Stimulated activated memory B cell treated with anti-CD40 and anti-IgM and Interleukin-4, amounts not matched to agents 10 μg/mL and 1 μg/mL and 100 μg/mL, for 72 hours (primary cell): ENCODE data around the gene FGFR2.

Experiments
- ATAC-seq: fragments of 150-1000 bp; cut with Tn5 transposase; 2 replicates; pipeline ENCODE4 v1.10.0; 2021
- H3K27ac Mint-ChIP-seq: one replicate; pipeline ENCODE4 v1.8.0; 2022; ENCODE audit warnings: mild to moderate bottlenecking, mixed read lengths
- H3K27me3 Mint-ChIP-seq: one replicate; pipeline ENCODE4 v1.8.0; 2022; ENCODE audit warnings: mixed read lengths
- H3K36me3 Mint-ChIP-seq: one replicate; pipeline ENCODE4 v1.8.0; 2022; ENCODE audit warnings: mixed read lengths
- H3K4me1 Mint-ChIP-seq: one replicate; pipeline ENCODE4 v1.8.0; 2022; ENCODE audit warnings: mixed read lengths
- H3K4me3 Mint-ChIP-seq: one replicate; pipeline ENCODE4 v1.8.0; 2022; ENCODE audit warnings: mild to moderate bottlenecking, moderate library complexity, mixed read lengths
- H3K9me3 Mint-ChIP-seq: one replicate; pipeline ENCODE4 v1.8.0; 2022; ENCODE audit warnings: mixed read lengths

The FGFR2 gene

DNA sequence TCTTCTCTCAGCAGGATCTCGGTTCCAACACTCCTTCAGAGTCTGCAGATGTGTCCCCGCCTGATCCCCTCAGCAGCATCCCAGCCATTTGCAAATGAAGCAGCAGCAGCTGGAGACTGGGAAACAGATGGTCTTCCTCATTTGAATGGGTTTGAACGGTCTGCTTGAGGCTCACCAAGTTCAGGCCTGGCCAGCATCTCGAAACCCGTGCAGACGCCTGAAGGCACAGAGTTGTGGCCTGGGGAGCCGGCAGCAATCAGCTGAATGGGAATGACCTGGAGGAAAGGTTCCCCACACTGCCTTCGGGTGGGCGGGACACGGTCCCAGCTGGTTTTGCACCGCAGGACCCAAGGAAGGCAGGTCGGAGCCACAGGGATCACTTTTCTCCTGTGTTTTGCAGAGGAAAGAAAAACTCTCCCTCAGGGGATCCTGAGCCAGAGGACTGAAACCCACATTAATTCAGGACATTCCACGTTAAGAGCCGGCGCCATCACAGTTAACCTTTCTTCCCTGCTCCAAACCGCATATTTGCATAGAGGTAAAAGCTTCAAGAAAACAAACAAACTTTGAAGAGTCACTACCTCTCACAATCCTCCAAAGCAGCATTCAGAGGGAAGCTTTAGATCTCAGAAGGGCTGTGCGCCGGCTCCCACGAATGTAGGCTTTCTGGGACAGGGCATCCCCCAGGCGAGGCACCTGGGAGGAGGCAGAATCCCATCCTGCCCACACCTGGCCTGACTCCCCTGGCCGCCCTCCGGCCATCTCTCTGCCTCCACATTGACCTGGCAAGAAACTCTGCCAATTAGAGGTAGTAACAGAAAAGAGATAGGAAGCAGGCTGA lies 17.7 kb downstream of the FGFR2 start:
- Mint-ChIP-seq H3K27ac (no peak overlapping the region), H3K36me3 (no peaks in the 10 kb centered on the region), H3K4me1 (no peaks in the 10 kb centered on the region), H3K27me3 (no peaks in the 10 kb centered on the region), H3K9me3 (peaks cover 3% of the 10 kb centered on the region), H3K4me3 (no peak overlapping the region)
- no peak for ATAC-seq

DNA sequence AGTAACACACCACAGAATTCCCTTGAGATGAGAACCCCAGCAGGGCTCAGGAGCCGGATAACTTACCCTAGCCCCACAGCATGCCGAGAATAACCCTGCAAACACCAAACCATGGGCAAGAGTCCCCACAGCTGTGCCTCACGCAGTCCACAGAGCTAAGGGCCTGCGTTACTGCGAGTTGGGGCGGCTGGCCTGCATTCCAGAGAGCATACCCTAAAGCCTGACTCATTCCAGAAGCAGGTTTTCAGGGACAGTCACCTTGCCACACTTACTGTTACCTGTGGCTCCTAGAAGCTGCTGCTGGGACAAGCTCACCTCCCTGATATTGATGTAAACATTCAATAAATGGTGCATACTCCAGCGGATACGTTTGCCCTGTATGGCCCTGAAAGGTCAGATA lies 18.6 kb downstream of the FGFR2 start:
- Mint-ChIP-seq H3K4me1 (no peaks in the 10 kb centered on the region), H3K4me3 (no peak overlapping the region), H3K9me3 (peaks cover 3% of the 10 kb centered on the region), H3K36me3 (no peaks in the 10 kb centered on the region), H3K27me3 (no peaks in the 10 kb centered on the region), H3K27ac (no peak overlapping the region)
- no peak for ATAC-seq

DNA sequence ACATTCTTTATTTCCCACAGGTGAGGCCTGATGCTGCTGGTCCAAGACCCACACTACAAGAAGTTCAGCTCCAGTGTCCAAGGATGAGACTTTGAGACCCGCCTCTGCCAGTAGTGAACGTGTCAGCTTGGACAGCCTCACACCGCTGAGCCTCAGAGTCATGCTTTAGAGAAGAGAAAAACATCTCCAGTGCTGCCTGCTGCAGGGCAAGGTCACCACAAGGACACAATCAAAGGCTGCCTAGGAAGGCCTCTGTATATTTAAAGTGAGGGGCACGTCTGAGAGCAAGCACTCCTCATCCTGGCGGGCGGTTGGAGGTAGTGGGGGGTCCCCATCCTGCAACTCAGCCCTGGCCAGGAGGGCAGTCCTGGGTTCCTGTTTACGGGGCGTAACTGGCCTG lies 19.3 kb downstream of the FGFR2 start:
- no peak overlapping the region for H3K27ac Mint-ChIP-seq
- peaks cover 3% of the 10 kb centered on the region for H3K9me3 Mint-ChIP-seq
- H3K4me3 Mint-ChIP-seq, result no peak overlapping the region
- no peaks in the 10 kb centered on the region for H3K36me3 Mint-ChIP-seq
- H3K27me3 Mint-ChIP-seq, result no peaks in the 10 kb centered on the region
- H3K4me1 Mint-ChIP-seq, result no peaks in the 10 kb centered on the region
- ATAC-seq, result no peak

DNA sequence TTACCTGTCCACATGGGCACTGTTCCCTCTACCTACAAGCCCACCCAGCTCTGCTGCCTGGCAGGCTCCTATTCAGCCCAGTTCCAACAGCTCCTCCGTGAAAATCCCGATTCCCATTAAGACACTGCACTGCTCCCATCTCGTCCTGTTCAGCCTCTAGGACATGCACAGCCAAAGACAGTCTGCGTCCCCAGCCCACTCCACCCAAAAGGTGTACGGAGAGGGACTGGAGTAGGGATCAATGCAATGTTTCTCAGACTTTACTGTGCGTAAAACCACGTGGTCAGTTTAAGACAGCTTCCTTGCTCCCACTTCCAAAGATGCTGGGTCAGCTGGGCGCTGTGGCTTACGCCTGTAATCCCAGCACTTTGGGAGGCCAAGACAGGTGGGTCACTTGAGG lies 19.9 kb downstream of the FGFR2 start:
- Mint-ChIP-seq H3K27me3 (no peaks in the 10 kb centered on the region), H3K36me3 (no peaks in the 10 kb centered on the region)
- no peak for ATAC-seq

DNA sequence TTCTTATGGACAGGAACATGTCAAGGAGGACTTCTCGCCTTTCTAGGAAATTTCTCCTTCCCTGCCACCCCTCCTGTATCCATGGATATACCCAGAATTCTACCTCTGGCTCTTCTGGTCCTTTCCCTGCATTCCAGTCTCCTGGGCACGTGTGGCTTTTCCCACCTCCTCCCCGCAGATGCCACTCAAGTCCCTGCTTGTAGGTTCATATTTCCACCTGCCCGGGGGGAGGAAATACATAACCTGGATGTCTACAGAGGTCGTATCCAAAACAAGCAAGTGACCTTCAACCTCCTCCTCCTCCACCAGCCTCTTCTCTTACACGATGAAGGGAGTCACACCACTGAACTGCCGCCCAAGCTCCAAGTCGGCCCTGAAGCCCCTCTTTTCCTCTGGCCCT lies 20.7 kb downstream of the FGFR2 start:
- Mint-ChIP-seq H3K4me1 (no peaks in the 10 kb centered on the region), H3K27me3 (no peaks in the 10 kb centered on the region), H3K27ac (no peak overlapping the region), H3K9me3 (peaks cover 4% of the 10 kb centered on the region), H3K4me3 (no peak overlapping the region), H3K36me3 (no peaks in the 10 kb centered on the region)
- ATAC-seq, result no peak

More for the DNA sequence above, 19.9 kb downstream of the FGFR2 start:
- Mint-ChIP-seq H3K4me3 (no peak overlapping the region), H3K4me1 (no peaks in the 10 kb centered on the region), H3K27ac (no peak overlapping the region), H3K9me3 (peaks cover 5% of the 10 kb centered on the region)

DNA sequence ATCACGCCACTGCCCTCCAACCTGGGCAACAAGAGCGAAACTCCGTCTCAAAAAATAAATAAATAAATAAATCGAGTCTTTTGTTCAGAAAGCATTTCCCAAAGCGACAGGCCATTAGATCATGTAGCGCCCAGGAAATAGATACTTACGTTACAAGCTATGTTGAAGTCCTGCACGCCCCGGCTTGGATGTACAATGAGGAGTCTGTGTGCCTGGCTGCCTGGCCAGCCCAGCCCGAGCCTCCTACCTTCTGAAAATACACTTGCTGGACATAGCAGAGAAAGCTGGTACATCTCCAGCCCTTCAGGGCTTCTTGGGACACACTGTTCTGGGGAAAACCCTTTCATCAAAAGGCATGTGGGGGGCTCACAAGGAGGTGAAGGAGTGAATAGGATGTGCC lies 22.1 kb downstream of the FGFR2 start:
- Mint-ChIP-seq H3K9me3 (peaks cover 4% of the 10 kb centered on the region), H3K36me3 (no peaks in the 10 kb centered on the region), H3K27ac (no peak overlapping the region), H3K27me3 (no peaks in the 10 kb centered on the region), H3K4me3 (no peak overlapping the region), H3K4me1 (no peaks in the 10 kb centered on the region)
- ATAC-seq, result no peak

DNA sequence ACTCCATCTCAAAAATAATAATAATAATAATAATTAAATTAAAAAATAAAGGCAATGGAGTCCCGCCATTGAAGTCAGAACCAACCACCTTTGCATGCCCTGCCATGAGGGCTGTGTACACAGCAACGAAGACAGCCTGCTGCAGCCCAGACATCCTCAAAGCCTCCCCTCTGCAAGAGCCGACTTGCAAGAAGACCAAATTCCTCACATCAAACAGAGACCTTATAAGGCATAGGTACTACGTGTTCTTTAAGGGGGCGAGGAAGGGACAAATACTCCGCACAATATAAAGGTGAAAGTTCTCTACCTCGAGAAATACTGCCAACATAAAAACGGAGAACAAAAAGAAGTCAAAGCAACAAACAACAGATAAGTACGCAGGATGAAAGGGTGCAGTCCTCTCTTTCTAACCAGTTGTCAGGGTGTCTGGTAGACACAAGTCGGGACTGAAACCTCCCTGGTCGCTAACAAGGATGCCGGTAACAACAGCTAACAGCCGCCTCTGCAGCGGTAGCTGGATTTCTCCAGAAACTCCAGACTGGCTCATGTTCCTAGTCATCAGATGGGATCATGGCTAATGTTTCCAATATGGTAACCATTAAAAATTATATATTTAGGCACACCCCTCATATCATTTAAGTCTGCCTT lies 23.6 kb downstream of the FGFR2 start:
- no peak overlapping the region for H3K4me3 Mint-ChIP-seq
- H3K27ac Mint-ChIP-seq, result no peak overlapping the region
- H3K9me3 Mint-ChIP-seq, result peaks cover 4% of the 10 kb centered on the region
- ATAC-seq, result no peak
- no peaks in the 10 kb centered on the region for H3K4me1 Mint-ChIP-seq
- H3K27me3 Mint-ChIP-seq, result no peaks in the 10 kb centered on the region
- no peaks in the 10 kb centered on the region for H3K36me3 Mint-ChIP-seq

DNA sequence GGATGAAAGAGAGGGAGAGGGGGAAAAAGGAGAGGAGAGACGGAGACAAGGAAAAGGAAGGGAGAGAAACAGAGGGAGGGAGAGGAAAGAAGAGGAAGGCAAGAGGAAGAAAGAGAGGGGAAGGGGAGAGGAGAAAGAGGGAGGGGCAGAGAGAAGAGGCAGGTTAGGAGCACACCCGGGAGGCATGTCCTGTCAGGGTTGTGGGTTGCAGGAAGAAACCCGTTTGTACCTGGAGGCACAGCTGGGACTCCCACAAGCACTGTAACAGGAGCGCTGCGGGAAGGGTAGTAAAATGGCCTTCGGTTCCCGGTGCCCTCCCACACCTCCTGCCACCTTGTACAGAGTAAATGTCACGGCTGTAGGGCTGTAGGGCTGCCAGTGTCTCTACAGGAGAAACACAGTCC lies 24.7 kb downstream of the FGFR2 start:
- H3K4me3 Mint-ChIP-seq, result no peak overlapping the region
- H3K9me3 Mint-ChIP-seq, result peaks cover 4% of the 10 kb centered on the region
- no peak overlapping the region for H3K27ac Mint-ChIP-seq
- ATAC-seq, result no peak
- H3K4me1 Mint-ChIP-seq, result no peaks in the 10 kb centered on the region
- no peaks in the 10 kb centered on the region for H3K36me3 Mint-ChIP-seq
- H3K27me3 Mint-ChIP-seq, result no peaks in the 10 kb centered on the region

DNA sequence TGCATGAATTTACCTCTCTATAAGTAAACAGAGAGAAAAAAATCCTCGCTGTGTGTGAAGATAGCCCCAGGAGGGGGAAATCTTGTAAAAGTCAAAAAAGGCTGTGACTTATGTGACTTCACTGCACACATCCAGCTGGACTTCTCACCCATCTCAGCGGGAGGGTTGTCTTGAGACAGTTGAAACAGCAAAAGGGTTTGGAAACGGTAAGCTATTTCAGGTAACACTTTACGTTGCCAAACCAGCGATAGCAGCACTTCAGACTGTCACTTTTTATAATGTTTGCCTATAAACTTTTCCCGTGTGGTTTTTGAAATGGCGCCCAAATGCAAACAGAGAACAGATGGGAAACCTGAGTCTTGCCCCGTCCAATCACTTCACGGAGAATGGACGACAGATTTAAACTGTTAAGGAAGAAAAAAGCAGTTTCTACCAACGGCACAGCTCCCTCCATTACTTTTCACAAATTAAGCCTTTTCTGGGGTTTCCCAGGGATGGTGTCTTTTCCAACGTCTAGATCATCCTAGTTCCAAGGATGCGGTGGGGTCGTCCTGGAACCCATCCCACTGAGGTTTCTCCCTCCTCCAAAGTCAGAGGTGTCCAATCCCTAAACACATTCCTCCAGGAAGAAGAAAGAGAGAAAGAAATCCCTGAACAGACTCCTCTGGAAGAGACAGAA lies 25.2 kb downstream of the FGFR2 start:
- Mint-ChIP-seq H3K27ac (no peak overlapping the region), H3K4me3 (no peak overlapping the region)
- ATAC-seq, result no peak

DNA sequence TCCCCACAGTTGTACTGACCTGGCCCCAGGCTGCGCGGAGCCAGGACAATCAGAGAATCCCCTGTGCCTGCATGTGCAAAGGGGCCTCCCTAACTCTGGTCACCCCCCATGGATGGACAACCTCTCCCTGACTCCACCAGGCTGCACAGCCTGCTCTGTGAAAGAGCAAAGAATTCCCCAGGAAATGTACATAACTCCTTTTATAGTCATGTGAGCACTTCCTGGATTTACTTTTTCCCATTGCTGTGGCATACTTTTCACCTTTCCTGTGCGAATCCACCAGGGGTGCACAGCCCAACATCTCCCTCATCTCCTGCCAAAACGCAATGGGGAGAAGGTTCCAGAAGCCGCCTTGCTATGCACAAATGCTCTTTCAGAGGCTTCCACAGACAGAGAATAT lies 27.9 kb downstream of the FGFR2 start:
- Mint-ChIP-seq H3K4me3 (no peak overlapping the region), H3K9me3 (peaks cover 7% of the 10 kb centered on the region), H3K27me3 (no peaks in the 10 kb centered on the region), H3K36me3 (no peaks in the 10 kb centered on the region), H3K27ac (no peak overlapping the region), H3K4me1 (no peaks in the 10 kb centered on the region)
- no peak for ATAC-seq

More for the DNA sequence above, 25.2 kb downstream of the FGFR2 start:
- Mint-ChIP-seq H3K27me3 (no peaks in the 10 kb centered on the region), H3K4me1 (no peaks in the 10 kb centered on the region), H3K36me3 (no peaks in the 10 kb centered on the region), H3K9me3 (peaks cover 4% of the 10 kb centered on the region)

DNA sequence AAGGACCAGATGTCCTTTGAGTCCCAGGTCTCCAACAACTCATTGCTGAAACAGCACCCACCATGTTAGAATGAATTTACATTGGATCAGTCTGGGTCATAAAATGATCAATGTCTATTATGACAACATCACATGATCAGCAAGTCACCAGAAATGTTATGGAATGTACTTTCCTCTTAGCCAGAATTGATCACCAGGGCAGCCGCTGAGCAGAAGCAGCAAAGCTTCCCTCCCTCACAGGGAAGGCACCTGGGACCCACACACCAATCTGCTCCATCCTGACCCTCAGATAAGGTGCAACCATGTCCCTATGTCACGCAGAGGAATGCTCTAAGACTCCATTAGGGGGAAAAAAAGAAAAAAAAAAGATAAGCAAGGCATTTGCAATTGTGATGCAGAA lies 30.0 kb downstream of the FGFR2 start:
- Mint-ChIP-seq H3K4me3 (no peak overlapping the region), H3K27me3 (no peaks in the 10 kb centered on the region), H3K9me3 (peaks cover 5% of the 10 kb centered on the region), H3K36me3 (no peaks in the 10 kb centered on the region), H3K4me1 (no peaks in the 10 kb centered on the region), H3K27ac (no peak overlapping the region)
- no peak for ATAC-seq

DNA sequence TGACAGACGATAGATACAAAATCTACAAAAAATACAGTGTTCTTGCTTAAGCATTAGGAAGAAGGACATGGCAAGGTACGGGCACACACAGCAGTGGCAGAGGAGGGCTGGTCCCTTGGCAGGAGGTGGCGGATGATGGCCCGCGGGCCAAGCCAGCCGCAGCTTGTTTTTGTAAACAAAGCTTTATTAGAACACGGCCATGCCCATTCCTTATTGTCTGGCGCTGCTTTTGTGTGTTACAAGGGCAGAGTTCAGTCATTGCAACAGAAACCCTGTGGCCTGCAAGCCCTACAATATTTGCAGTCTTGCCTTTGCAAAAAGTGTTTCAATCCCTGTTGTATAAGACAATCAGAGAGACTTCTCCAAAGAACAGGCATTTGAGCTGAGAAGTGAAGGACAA lies 30.7 kb downstream of the FGFR2 start:
- no peak overlapping the region for H3K4me3 Mint-ChIP-seq
- ATAC-seq, result no peak
- H3K9me3 Mint-ChIP-seq, result peaks cover 3% of the 10 kb centered on the region
- no peaks in the 10 kb centered on the region for H3K27me3 Mint-ChIP-seq
- no peaks in the 10 kb centered on the region for H3K36me3 Mint-ChIP-seq
- no peaks in the 10 kb centered on the region for H3K4me1 Mint-ChIP-seq
- no peak overlapping the region for H3K27ac Mint-ChIP-seq

DNA sequence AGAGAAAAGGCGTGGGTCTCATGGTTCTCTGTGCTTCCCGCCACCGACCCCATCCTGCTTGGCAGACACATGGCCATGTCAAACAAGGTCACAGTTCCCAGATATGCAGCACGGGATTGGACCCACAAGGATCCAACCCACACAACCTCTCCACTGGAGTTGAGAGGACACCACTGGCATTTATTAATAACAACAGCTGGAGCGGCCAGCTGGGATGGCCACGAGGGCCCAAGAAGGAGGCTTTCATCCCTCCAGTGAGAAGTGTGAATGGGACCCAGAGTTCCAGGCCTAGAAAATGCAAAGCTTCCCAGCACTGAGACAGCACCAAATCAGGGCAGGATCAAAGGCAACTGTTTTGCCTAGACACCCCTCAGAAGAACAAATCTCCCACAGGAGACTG lies 31.5 kb downstream of the FGFR2 start:
- no peak overlapping the region for H3K27ac Mint-ChIP-seq
- ATAC-seq, result no peak

DNA sequence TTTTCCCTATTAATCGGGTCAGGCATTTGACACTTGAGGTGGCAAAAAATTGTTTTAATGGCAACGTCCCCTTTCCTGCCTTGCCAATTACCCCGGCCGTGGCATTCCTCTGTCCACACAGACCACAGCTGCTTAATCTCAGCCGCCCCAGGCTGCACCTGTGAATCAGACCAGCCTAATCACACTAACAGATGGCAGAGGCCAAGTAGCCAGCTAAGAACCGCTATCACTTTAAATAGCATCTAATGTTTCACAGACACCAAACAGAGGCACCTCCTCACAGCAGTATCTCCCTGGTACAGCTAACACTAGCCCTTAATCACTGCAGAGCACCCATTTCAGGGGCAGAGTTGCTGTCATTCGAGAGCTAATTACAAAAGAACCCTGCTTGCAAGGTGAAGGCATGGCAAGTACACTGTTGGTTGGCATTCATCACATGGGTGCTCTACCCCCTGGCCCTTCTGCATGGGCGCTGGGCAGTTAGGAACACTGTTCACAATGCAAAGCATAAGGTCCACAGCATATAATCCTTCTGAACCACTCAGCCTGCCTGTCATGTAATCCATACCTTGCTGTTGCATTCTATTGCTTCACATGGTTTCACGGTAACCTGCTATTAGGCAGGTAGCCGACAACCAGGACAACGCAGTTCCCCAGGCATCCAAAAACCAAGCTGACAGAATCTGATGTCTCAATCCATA lies 38.8 kb downstream of the FGFR2 start:
- no peaks in the 10 kb centered on the region for H3K36me3 Mint-ChIP-seq
- no peaks in the 10 kb centered on the region for H3K4me1 Mint-ChIP-seq
- H3K4me3 Mint-ChIP-seq, result no peak overlapping the region
- no peaks in the 10 kb centered on the region for H3K9me3 Mint-ChIP-seq
- ATAC-seq, result no peak
- no peaks in the 10 kb centered on the region for H3K27me3 Mint-ChIP-seq
- no peak overlapping the region for H3K27ac Mint-ChIP-seq

More for the DNA sequence above, 31.5 kb downstream of the FGFR2 start:
- peaks cover 3% of the 10 kb centered on the region for H3K9me3 Mint-ChIP-seq
- no peaks in the 10 kb centered on the region for H3K4me1 Mint-ChIP-seq
- H3K27me3 Mint-ChIP-seq, result no peaks in the 10 kb centered on the region
- no peak overlapping the region for H3K4me3 Mint-ChIP-seq
- no peaks in the 10 kb centered on the region for H3K36me3 Mint-ChIP-seq

DNA sequence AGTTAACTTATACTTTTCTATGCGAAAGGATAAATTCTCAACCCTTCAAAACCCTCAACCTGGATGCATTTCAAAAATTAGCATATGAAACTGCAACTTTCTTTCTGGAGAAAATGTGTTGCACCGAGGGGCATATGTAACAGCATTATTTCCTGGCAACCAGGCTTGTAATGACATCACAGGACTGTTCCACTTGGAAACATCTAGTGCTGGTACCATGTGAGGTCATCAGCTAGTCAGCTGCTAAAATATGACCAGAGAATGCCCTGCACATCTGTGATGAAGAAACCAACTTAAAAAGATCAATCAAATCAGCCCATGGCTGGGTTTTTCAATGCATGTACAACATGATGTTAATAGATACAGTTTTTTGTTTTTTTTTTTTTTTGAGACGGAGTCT lies 40.0 kb downstream of the FGFR2 start:
- no peak for ATAC-seq
- H3K36me3 Mint-ChIP-seq, result no peaks in the 10 kb centered on the region
- H3K9me3 Mint-ChIP-seq, result no peaks in the 10 kb centered on the region
- no peak overlapping the region for H3K4me3 Mint-ChIP-seq
- H3K27ac Mint-ChIP-seq, result no peak overlapping the region
- no peaks in the 10 kb centered on the region for H3K27me3 Mint-ChIP-seq
- H3K4me1 Mint-ChIP-seq, result no peaks in the 10 kb centered on the region
